ENCODE data around the gene DLGAP5. TPM values are rescaled to one million over a fixed set of nuclear protein-coding genes. Genes with fewer than 3 reads are reported as not detected.
A peak's percentile ranks its signal among the peaks of the same experiment; 100 is the strongest.

DLGAP5 gene
- total and polyA plus RNA-seq, 2 of the 4 experiments (the other 2 are of a cell fraction): 14.9 to 19.0 TPM

DNA sequence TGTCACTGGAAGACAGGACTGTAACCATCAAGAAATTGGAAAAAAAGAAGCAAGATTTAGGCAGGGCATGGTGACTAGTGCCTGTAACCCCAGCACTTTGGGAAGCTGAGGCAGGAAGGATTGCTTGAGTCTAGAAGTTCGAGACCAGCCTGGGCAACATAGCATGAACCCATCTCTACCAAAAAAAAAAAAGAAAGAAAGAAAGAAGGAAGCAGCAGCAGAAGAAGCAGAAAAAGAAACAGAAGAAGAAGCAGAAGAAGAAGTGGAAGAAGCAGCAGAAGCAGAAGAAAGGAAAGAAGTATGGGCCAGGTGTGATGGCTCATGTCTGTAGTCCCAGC, 92.9 kb downstream of the DLGAP5 start:
- intact Hi-C loops (cut with micrococcal nuclease) (no loop called here), in situ Hi-C loops (cut with MboI; ENCODE audit: low sequenced_read_pairs) (loop anchor here (5.0 kb wide), 1 partner anchor 34 kb away; no protein-coding TSS in a partner anchor), dilution Hi-C loops (cut with HindIII; ENCODE audit: low sequenced_read_pairs, unreplicated experiment) (no loop called here)
- DNase-seq (no peak), ATAC-seq (ENCODE audit: low read depth) (no peak)
- Histone ChIP-seq H4K5ac (ENCODE audit: low read depth, low read length) (no peak overlapping the region), H3K9ac (ENCODE audit: low read depth, low read length) (no peak overlapping the region), H2AFZ (replicated peaks; ENCODE audit: low read length, poor library complexity) (no peak overlapping the region), H4K8ac (ENCODE audit: low read depth in 2 of 2, low read length in 2 of 2) (no peak overlapping the region), H3K36me3 (ENCODE audit: control insufficient read depth, insufficient read depth, low read length) (no peaks in the 10 kb centered on the region), H2AK9ac (replicated peaks; ENCODE audit: low read depth, low read length, poor library complexity) (no peak overlapping the region), H3K27me3 (ENCODE audit: control insufficient read depth, insufficient read depth, low read length) (no peaks in the 10 kb centered on the region), H3K27ac (ENCODE audit: insufficient read depth, low read length) (no peak overlapping the region), H3K4ac (ENCODE audit: low read depth, low read length) (no peak overlapping the region), H3K23ac (ENCODE audit: low read depth, low read length) (no peak overlapping the region), H3K56ac (ENCODE audit: extremely low read depth, insufficient read depth, low read length) (no peak overlapping the region), H2BK120ac (ENCODE audit: low read depth, low read length) (peak overlapping the region; percentile 14; the same call in 1 of the 2 replicates), H2BK15ac (ENCODE audit: low read depth, low read length) (0 out of 3 replicates have a peak overlapping the region, but pooled peaks have one; percentile 6), H2AK5ac (ENCODE audit: low read depth, low read length) (peak overlapping the region; percentile 9; the same call in 1 of the 2 replicates), H2BK5ac (ENCODE audit: low read depth, low read length, poor library complexity, severe bottlenecking) (no peak overlapping the region), H3K4me1 (ENCODE audit: control insufficient read depth, insufficient read depth, low read length) (peaks cover 11% of the 10 kb centered on the region), H4K91ac (ENCODE audit: insufficient read depth, low read depth, low read length) (no peak overlapping the region), H3K14ac (replicated peaks; ENCODE audit: low read depth, low read length) (no peak overlapping the region), H3K79me1 (ENCODE audit: low read depth in 1 of 2, low read length in 2 of 2) (0 out of 4 replicates have a peak, but pooled peaks cover 0 to 4% of the 10 kb centered on the region in 2 experiments), H3K4me2 (ENCODE audit: low read depth, low read length) (no peak overlapping the region), H2BK20ac (ENCODE audit: low read depth, low read length) (no peak overlapping the region), H3K9me1 (ENCODE audit: insufficient read depth, low read length) (peaks cover 10% of the 10 kb centered on the region), H3K9me3 (ENCODE audit: control insufficient read depth, insufficient read depth, low read length) (no peaks in the 10 kb centered on the region), H3K18ac (ENCODE audit: low read depth, low read length) (no peak overlapping the region), H3K4me3 (ENCODE audit: insufficient read depth, low read depth, low read length) (no peak overlapping the region), H4K20me1 (ENCODE audit: insufficient read depth, low read length) (no peaks in the 10 kb centered on the region)
- POLR2A ChIA-PET (ENCODE audit: unreplicated experiment): no interaction called here
- WGBS, 2 experiments (ENCODE audit: extremely low coverage in 2 of 2, insufficient read length in 1 of 2): no CpG with 5 or more reads among the region's 1 CpG
- TF ChIP-seq RAD21 (IDR thresholded peaks at IDR 0.05; ENCODE audit: low read length): no peak
- TF ChIP-seq FOS (IDR thresholded peaks at IDR 0.05; ENCODE audit: low read depth, low read length): no peak
- no peak for TF ChIP-seq CHD1 (IDR thresholded peaks at IDR 0.05; ENCODE audit: low read depth, low read length)
- TF ChIP-seq POLR2A (IDR thresholded peaks at IDR 0.05; ENCODE audit: low read depth, low read length): no peak
- TF ChIP-seq MAZ (IDR thresholded peaks at IDR 0.05; ENCODE audit: borderline replicate concordance, low read depth, low read length): no peak
- CTCF ChIA-PET: no interaction called here
- no TSS peak for BruUV-seq (replicated peaks)

Other genes starting within 250 kb of the DLGAP5 start
- 13.1 and 17.5 TPM in 2 replicates for gene WDHD1, start 164.5 kb downstream of the DLGAP5 start, total RNA-seq (2012; rRNA removed)
- 3.7 and 4.4 TPM in 2 replicates for gene WDHD1, start 164.5 kb downstream of the DLGAP5 start, polyA plus RNA-seq (2012; rRNA removed)
- gene SOCS4, start 164.3 kb downstream of the DLGAP5 start, total RNA-seq (2012; rRNA removed): 12.7 and 21.7 TPM in 2 replicates
- gene SOCS4, start 164.3 kb downstream of the DLGAP5 start, polyA plus RNA-seq (2012; rRNA removed): 3.3 and 4.6 TPM in 2 replicates
- 37.2 and 44.8 TPM in 2 replicates for gene MAPK1IP1L, start 139.9 kb downstream of the DLGAP5 start, total RNA-seq (2012; rRNA removed)
- gene MAPK1IP1L, start 139.9 kb downstream of the DLGAP5 start, polyA plus RNA-seq (2012; rRNA removed): 168 and 201 TPM in 2 replicates
- gene LGALS3, start 62.3 kb downstream of the DLGAP5 start, total RNA-seq (2012; rRNA removed): 84.4 and 145 TPM in 2 replicates
- 171 and 200 TPM in 2 replicates for gene LGALS3, start 62.3 kb downstream of the DLGAP5 start, polyA plus RNA-seq (2012; rRNA removed)
- 27.8 and 35.1 TPM in 2 replicates for gene FBXO34, start 79.8 kb upstream of the DLGAP5 start, total RNA-seq (2012; rRNA removed)
- 13.2 and 15.4 TPM in 2 replicates for gene FBXO34, start 79.8 kb upstream of the DLGAP5 start, polyA plus RNA-seq (2012; rRNA removed)
- gene ATG14, start 220.2 kb upstream of the DLGAP5 start, total RNA-seq (2012; rRNA removed): 12.4 and 13.3 TPM in 2 replicates
- 3.6 and 5.0 TPM in 2 replicates for gene ATG14, start 220.2 kb upstream of the DLGAP5 start, polyA plus RNA-seq (2012; rRNA removed)
- gene TBPL2, start 249.0 kb upstream of the DLGAP5 start, total RNA-seq (2012; rRNA removed): not detected in 2 replicates
- gene TBPL2, start 249.0 kb upstream of the DLGAP5 start, polyA plus RNA-seq (2012; rRNA removed): not detected in 2 replicates